ENCODE results near the gene SPATA19. TPM values are rescaled to one million over a fixed set of nuclear protein-coding genes. Genes with fewer than 3 reads are reported as not detected.

Gene SPATA19
- total RNA-seq, 4 donors from 2014 or later: not detected

- no peak for TF ChIP-seq CTCF (IDR thresholded peaks at IDR 0.05; ENCODE audit: low read depth)
Observed at GRCh38 chr11:133816146-133816870, 29.0 kb downstream of the SPATA19 start.

- TF ChIP-seq CTCF (IDR thresholded peaks at IDR 0.05; ENCODE audit: low read depth): no peak
Observed at GRCh38 chr11:133815636-133816035, 29.7 kb downstream of the SPATA19 start.

- TF ChIP-seq CTCF (IDR thresholded peaks at IDR 0.05; ENCODE audit: low read depth): no peak
Observed at GRCh38 chr11:133814588-133815100, 30.7 kb downstream of the SPATA19 start.

- TF ChIP-seq CTCF (IDR thresholded peaks at IDR 0.05; ENCODE audit: low read depth): no peak
Observed at GRCh38 chr11:133811850-133812685, 33.2 kb downstream of the SPATA19 start.

- TF ChIP-seq CTCF (IDR thresholded peaks at IDR 0.05; ENCODE audit: low read depth): no peak
Observed at GRCh38 chr11:133810766-133811165, 34.5 kb downstream of the SPATA19 start.

- no peak for TF ChIP-seq CTCF (IDR thresholded peaks at IDR 0.05; ENCODE audit: low read depth)
Observed at GRCh38 chr11:133809569-133810491, 35.5 kb downstream of the SPATA19 start.
